ENCODE results near the gene TBX3. TPM values are rescaled to one million over a fixed set of nuclear protein-coding genes. Genes with fewer than 3 reads are reported as not detected.

Gene TBX3
- total and polyA plus RNA-seq, 8 donors = 0.60 to 4.6 (median 1.7) TPM

GRCh38 chr12:114625294-114625851 lies 58.6 kb downstream of the TBX3 start:
- WGBS, 2 donors = 42 to 45% methylated on average over 7 of the region's 7 CpGs
- FAIRE-seq = no peak
- DNase-seq = peak in 4 of 6 donors; percentile 21 to 62 (median 30)
- Histone ChIP-seq H3K9me3 (no peaks in the 10 kb centered on the region), H3K36me3 (no peaks in the 10 kb centered on the region), H3K4me1 (no peaks in the 10 kb centered on the region), H3K4me3 (no peak overlapping the region), H3K27ac (no peak overlapping the region), H3K27me3 (peaks cover 0 to 3% (median 0%) of the 10 kb centered on the region in 4 donors)
- ATAC-seq = peak in 1 of 4 donors; percentile 73
- peak; percentile 32 to 50 (median 36) for TF ChIP-seq CTCF (IDR thresholded peaks at IDR 0.05)
- intact Hi-C loops (cut with DNase I) = no loop called here

GRCh38 chr12:114623737-114624136 lies 60.2 kb downstream of the TBX3 start:
- FAIRE-seq = no peak
- Histone ChIP-seq H3K27me3 (peaks cover 0 to 3% (median 0%) of the 10 kb centered on the region in 4 donors), H3K9me3 (no peaks in the 10 kb centered on the region), H3K4me3 (no peak overlapping the region), H3K36me3 (no peaks in the 10 kb centered on the region), H3K4me1 (no peaks in the 10 kb centered on the region), H3K27ac (no peak overlapping the region)
- intact Hi-C loops (cut with DNase I) = no loop called here
- no peak for TF ChIP-seq CTCF (IDR thresholded peaks at IDR 0.05)
- no peak for ATAC-seq
- DNase-seq = no peak
